Choroid plexus epithelial cell (primary cell): ENCODE measurements around the gene RAB40AL.
A peak's percentile ranks its signal among the peaks of the same experiment; 100 is the strongest.
"Not testable (repeated sequence)": the region's sequence is repeated elsewhere in the genome, so short reads cannot be mapped to it uniquely, and the experiment has no call there.

ENCODE experiments used
- DNase-seq: peaks from one replicate; pipeline ENCODE4 v3.0.0-alpha.2; 2010; ENCODE audit warnings: low read depth
- H3K4me3 ChIP-seq: 2 replicates; pipeline ENCODE4 v1.5.1; 2011; ENCODE audit warnings: low read depth, mild to moderate bottlenecking, control low read depth, low read length, moderate library complexity
- TF ChIP-seq, protein P1 (sequence below): conservative IDR thresholded peaks from 2 replicates; pipeline ENCODE4 v1.5.1; 2011; ENCODE audit warnings: low read depth, mild to moderate bottlenecking, control low read depth, inconsistent platforms, low read length, moderate library complexity

RAB40AL gene

DNA sequence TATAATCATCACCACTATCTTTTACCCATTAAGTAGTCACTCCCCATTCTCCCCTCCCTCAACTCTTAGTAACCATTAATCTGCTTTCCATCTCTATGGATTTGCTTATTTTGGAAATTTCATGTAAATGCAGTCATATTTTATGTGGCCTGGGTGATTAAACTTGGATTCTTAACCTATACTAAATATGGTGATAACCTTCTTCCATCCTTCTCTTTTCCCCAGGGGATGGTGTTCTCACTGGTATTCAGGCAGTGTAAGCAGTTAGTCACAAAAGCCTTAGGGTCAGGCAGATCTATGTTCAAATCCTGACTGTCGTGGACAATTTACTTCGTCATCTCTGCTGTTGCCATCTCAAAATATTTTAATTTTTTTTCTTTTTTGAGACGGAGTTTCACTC, 29.6 kb downstream of the RAB40AL start:
- DNase-seq = no peak

DNA sequence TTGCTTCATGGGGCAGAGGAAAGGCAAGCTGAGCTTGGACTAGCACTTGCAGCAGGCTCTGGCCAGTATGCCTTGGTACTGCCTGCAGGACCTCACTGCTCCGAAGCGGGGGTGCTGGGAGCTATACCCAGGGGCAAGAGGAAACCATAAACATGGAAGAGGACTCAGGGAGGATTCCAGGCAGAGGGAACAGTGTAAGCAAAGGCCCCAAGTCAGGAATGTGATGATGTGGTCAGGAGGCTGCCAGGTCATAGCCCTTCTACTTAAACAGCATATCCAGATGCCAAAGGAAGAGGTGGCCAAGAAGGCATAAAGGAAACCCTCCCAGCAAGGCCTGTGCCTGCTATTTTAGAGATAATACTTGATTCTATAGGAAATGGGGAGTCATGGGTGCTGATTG, 31.1 kb downstream of the RAB40AL start:
- no peak overlapping the region for H3K4me3 ChIP-seq
- DNase-seq = no peak
- TF ChIP-seq, protein P1, sequence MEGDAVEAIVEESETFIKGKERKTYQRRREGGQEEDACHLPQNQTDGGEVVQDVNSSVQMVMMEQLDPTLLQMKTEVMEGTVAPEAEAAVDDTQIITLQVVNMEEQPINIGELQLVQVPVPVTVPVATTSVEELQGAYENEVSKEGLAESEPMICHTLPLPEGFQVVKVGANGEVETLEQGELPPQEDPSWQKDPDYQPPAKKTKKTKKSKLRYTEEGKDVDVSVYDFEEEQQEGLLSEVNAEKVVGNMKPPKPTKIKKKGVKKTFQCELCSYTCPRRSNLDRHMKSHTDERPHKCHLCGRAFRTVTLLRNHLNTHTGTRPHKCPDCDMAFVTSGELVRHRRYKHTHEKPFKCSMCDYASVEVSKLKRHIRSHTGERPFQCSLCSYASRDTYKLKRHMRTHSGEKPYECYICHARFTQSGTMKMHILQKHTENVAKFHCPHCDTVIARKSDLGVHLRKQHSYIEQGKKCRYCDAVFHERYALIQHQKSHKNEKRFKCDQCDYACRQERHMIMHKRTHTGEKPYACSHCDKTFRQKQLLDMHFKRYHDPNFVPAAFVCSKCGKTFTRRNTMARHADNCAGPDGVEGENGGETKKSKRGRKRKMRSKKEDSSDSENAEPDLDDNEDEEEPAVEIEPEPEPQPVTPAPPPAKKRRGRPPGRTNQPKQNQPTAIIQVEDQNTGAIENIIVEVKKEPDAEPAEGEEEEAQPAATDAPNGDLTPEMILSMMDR = no peak

More for the DNA sequence above, 29.6 kb downstream of the RAB40AL start:
- TF ChIP-seq, protein P1 = no peak
- no peak overlapping the region for H3K4me3 ChIP-seq

DNA sequence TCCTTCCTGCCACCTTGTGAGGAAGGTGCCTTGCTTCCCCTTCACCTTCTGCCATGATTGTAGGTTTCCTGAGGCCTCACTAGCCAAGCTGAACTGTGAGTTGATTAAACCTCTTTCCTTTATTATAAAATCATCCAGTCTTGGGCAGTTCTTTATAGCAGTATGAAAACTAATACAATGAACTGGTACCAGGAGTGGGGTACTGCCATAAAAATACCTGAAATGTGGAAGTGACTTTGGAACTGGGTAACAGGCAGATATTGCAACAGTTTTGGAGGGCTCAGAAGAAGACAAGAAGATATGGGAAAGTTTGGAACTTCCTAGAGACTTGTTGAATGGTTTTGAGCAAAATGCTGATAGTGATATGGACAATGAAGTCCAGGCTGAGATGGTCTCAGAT, 34.5 kb downstream of the RAB40AL start:
- DNase-seq, H3K4me3 ChIP-seq: not testable (repeated sequence)

DNA sequence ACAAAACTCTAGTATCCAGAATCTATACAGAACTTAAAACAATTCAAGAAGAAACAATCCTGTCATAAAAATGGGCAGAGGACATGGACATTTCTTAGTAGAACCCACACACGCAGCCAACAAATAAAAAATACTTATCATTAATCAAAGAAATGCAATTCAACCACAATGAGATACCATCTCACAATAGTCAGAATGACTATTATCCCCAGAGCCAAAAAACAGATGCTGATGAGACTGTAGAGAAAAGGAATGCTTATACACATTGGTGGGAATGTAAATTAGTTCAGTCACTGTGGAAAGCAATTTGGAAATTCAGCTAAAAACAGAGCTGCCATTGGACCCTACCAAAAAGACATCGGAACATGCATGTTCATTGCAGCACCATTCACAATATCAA, 37.9 kb downstream of the RAB40AL start:
- TF ChIP-seq, protein P1 = no peak
- H3K4me3 ChIP-seq = no peak overlapping the region
- no peak for DNase-seq

DNA sequence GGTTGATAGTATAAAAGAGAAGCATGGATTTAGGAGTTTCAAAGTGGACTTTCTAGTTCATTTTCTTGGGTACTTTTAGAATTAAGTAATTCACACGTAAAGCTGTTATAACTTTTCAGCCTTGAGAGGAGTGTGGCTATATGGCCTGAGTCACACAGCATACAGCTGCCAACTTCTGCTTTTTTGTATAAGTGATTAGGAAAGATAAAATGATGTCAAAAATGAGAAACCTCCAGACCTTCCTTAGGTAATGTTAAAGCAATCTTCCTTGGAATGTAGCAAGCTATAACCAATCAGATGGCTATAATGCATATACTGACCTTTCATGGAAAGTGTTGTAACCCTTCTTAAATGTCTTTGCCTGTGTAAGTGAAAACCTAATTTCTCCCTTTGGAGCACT, 39.2 kb downstream of the RAB40AL start:
- DNase-seq = peak; percentile 2
- TF ChIP-seq, protein P1 = no peak
- H3K4me3 ChIP-seq = no peak overlapping the region

DNA sequence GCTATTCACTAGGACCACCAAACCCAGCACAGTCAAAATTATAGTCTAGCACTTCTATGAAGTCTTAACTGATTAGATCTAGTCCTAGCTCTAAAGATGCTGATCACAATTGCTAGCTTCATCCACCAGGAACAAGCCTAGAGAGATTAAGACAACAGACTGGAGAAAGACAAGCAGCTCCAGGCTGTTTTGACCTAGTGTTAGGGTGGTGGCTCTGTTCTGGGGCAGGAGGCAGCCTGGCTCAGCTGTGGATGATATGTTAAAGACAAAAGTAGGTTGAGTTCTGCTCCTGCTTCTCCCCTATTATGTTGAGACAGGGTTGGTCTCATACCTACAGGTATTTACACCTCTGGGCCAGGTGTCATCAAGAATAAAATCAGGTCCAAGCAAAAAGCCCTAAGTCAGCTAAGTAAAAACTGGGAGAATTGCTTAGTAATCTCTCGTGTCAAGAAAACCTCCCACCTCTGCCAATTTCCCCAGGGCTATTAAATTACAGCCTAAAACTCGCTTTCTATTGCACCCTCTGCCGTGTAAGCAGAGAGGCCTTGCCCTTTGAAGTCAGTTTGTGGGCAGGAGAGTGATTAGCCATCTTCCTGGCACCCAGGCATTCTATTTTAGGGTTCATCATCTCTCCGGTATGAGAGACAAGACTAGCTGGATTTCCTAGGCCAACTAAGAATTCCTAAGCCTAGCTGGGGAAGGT, 39.9 kb downstream of the RAB40AL start:
- DNase-seq = peak; percentile 7
- TF ChIP-seq, protein P1 = no peak
- H3K4me3 ChIP-seq = no peak overlapping the region

DNA sequence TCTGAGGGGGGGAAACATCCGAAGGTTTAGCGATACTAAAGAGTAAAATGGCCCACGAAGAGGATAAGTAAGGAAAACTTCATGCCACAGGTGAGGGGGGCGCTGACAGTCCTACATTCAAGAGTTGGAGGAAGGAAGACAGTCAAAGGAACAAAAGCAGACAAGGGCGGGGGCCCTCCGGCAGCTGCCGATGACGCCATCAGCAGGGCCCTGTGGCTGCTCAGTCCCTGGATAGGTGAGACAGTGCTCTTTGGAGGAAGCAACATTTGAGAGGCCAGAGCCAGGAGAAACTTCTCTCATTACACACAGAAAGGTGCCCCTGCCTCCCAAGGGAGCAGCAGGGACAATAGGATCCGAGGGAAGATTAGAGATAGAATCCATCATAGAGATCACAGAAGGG, 41.5 kb downstream of the RAB40AL start:
- DNase-seq = no peak
- no peak overlapping the region for H3K4me3 ChIP-seq
- TF ChIP-seq, protein P1 = no peak
